ENCODE results near the gene TICAM2. TPM values are rescaled to one million over a fixed set of nuclear protein-coding genes. Genes with fewer than 3 reads are reported as not detected.

TICAM2 gene
- total RNA-seq, 1 donor from 2014 or later: 1.1 TPM

- no peak for TF ChIP-seq CTCF (IDR thresholded peaks at IDR 0.05; ENCODE audit: unreplicated experiment)
- Mint-ChIP-seq H3K4me1 (ENCODE audit: low read depth) (peaks cover 4% of the 10 kb centered on the region), H3K36me3 (ENCODE audit: insufficient read depth) (no peaks in the 10 kb centered on the region), H3K27me3 (peaks cover 7% of the 10 kb centered on the region), H3K27ac (no peak overlapping the region), H3K9me3 (ENCODE audit: low read depth) (no peaks in the 10 kb centered on the region), H3K4me3 (ENCODE audit: low read depth) (no peak overlapping the region)
- no peak for DNase-seq (ENCODE audit: low spot score, unreplicated experiment)
Measured at GRCh38 chr5:115640274-115640673, 38.0 kb upstream of the TICAM2 start.

- H3K4me3 Mint-ChIP-seq (ENCODE audit: low read depth): no peak overlapping the region
- no peak for DNase-seq (ENCODE audit: low spot score, unreplicated experiment)
- no peaks in the 10 kb centered on the region for H3K9me3 Mint-ChIP-seq (ENCODE audit: low read depth)
Measured at GRCh38 chr5:115639377-115639776, 37.1 kb upstream of the TICAM2 start.

GRCh38 chr5:115637507-115637906 lies 35.2 kb upstream of the TICAM2 start:
- no peak for TF ChIP-seq CTCF (IDR thresholded peaks at IDR 0.05; ENCODE audit: unreplicated experiment)
- no peaks in the 10 kb centered on the region for H3K9me3 Mint-ChIP-seq (ENCODE audit: low read depth)
- no peak overlapping the region for H3K4me3 Mint-ChIP-seq (ENCODE audit: low read depth)
- H3K27ac Mint-ChIP-seq: no peak overlapping the region
- no peak for DNase-seq (ENCODE audit: low spot score, unreplicated experiment)
- H3K27me3 Mint-ChIP-seq: peaks cover 5% of the 10 kb centered on the region
- H3K4me1 Mint-ChIP-seq (ENCODE audit: low read depth): peaks cover 8% of the 10 kb centered on the region
- no peaks in the 10 kb centered on the region for H3K36me3 Mint-ChIP-seq (ENCODE audit: insufficient read depth)

More at GRCh38 chr5:115639377-115639776, 37.1 kb upstream of the TICAM2 start:
- no peak for TF ChIP-seq CTCF (IDR thresholded peaks at IDR 0.05; ENCODE audit: unreplicated experiment)
- H3K4me1 Mint-ChIP-seq (ENCODE audit: low read depth): peaks cover 7% of the 10 kb centered on the region
- peaks cover 2% of the 10 kb centered on the region for H3K27me3 Mint-ChIP-seq
- no peak overlapping the region for H3K27ac Mint-ChIP-seq
- no peaks in the 10 kb centered on the region for H3K36me3 Mint-ChIP-seq (ENCODE audit: insufficient read depth)

- Mint-ChIP-seq H3K4me3 (ENCODE audit: low read depth) (no peak overlapping the region), H3K36me3 (ENCODE audit: insufficient read depth) (no peaks in the 10 kb centered on the region), H3K27me3 (peaks cover 5% of the 10 kb centered on the region), H3K4me1 (ENCODE audit: low read depth) (peaks cover 8% of the 10 kb centered on the region), H3K27ac (no peak overlapping the region), H3K9me3 (ENCODE audit: low read depth) (no peaks in the 10 kb centered on the region)
- DNase-seq (ENCODE audit: low spot score, unreplicated experiment): no peak
- TF ChIP-seq CTCF (IDR thresholded peaks at IDR 0.05; ENCODE audit: unreplicated experiment): no peak
Measured at GRCh38 chr5:115636008-115636407, 33.7 kb upstream of the TICAM2 start.

- peaks cover 8% of the 10 kb centered on the region for H3K4me1 Mint-ChIP-seq (ENCODE audit: low read depth)
Measured at GRCh38 chr5:115634343-115635132, 32.3 kb upstream of the TICAM2 start.

More at GRCh38 chr5:115634343-115635132, 32.3 kb upstream of the TICAM2 start:
- Mint-ChIP-seq H3K27me3 (peaks cover 5% of the 10 kb centered on the region), H3K9me3 (ENCODE audit: low read depth) (no peaks in the 10 kb centered on the region), H3K4me3 (ENCODE audit: low read depth) (peak overlapping the region; percentile 4), H3K36me3 (ENCODE audit: insufficient read depth) (no peaks in the 10 kb centered on the region), H3K27ac (no peak overlapping the region)
- TF ChIP-seq CTCF (IDR thresholded peaks at IDR 0.05; ENCODE audit: unreplicated experiment): peak; percentile 96
- DNase-seq (ENCODE audit: low spot score, unreplicated experiment): peak; percentile 82
